ES-I3 (cell line): ENCODE measurements around the gene EHMT1.

Experiments used
- H3K36me3 ChIP-seq: 2 replicates; pipeline ENCODE4 v1.6.1; 2013; ENCODE audit warnings: mild to moderate bottlenecking, low read length, control low read depth, moderate library complexity; ENCODE audit not compliant: insufficient read depth
- H3K4me1 ChIP-seq: 2 replicates; pipeline ENCODE4 v1.6.1; 2013; ENCODE audit warnings: mild to moderate bottlenecking, control low read depth, low read length; ENCODE audit not compliant: insufficient read depth
- H3K9ac ChIP-seq: 2 replicates; pipeline ENCODE4 v1.6.1; 2013; ENCODE audit warnings: low read depth, mild to moderate bottlenecking, low read length, moderate library complexity
- H3K9me3 ChIP-seq: 2 replicates; pipeline ENCODE4 v1.6.1; 2013; ENCODE audit warnings: mild to moderate bottlenecking, low read length, moderate library complexity; ENCODE audit not compliant: control insufficient read depth, insufficient read depth

Gene EHMT1

DNA sequence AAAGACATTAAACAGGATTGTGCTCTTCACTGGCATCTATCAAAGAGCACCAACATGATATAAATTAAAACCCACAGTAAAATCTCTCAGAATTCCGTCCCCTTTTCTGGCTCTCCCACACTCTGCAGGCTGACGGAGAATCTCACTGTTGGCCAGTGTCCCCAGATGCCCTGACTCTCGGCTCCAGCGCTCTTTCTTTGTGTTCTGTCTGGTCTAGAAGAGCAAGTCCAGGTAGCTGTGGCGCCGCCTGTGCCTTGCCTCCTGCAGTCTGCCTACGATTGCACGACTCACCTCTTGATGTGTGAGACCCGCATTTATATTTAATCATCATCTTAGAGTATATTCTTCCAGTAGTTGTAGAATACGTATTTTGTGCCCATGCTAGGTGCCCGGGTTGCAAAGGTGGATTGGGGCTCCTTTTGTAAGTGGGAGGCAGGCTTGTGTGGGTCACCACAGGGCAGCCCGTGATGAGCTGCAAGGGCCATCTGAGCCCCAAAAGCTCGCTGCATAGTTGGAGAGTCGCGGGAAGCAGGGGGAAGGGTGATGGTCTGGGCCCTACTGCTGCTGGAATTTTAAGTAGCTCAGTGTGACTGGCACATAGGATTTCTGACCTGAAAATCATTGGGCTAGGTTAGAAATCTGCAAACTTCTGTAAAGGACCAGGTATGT, 55.6 kb downstream of the EHMT1 start:
- Histone ChIP-seq H3K36me3 (no peaks in the 10 kb centered on the region), H3K9me3 (no peaks in the 10 kb centered on the region), H3K9ac (no peak overlapping the region), H3K4me1 (peaks cover 42% of the 10 kb centered on the region)

DNA sequence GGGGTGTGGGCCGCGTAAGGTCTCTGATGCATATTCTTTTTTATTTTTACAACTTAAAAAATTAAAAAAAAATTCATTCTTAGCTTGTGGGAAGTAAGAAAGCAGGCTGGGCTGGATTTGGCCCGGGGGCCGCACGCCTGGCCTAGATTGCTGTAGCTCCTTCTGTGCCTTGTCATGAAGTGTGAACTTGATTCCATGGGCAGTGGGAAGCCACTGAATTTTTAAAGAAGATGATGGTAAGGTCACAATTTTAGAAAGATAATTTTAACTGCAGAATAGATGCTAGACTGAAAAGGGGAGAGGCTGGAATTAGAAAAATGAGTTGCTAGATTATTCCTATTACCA, 56.1 kb downstream of the EHMT1 start:
- Histone ChIP-seq H3K4me1 (peaks cover 45% of the 10 kb centered on the region), H3K9ac (no peak overlapping the region), H3K9me3 (no peaks in the 10 kb centered on the region), H3K36me3 (no peaks in the 10 kb centered on the region)

DNA sequence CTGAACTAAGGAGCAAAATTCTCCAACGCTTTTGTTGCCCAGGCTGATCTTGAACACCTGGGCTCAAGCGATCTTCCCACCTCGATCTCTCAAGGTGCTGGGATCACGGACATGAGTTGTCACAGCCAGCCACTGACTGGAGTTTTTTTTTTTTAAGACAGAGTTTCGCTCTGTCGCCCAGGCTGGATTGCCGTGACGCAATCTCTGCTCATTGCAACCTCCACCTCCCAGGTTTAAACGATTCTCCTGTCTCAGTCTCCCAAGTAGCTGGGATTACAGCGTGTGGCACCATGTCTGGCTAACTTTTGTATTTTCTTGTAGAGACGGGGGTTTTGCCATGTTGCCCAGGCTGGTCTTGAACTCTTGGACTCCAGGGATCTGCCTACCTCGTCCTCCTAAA, 58.2 kb downstream of the EHMT1 start:
- Histone ChIP-seq H3K9me3 (no peaks in the 10 kb centered on the region), H3K9ac (no peak overlapping the region), H3K36me3 (no peaks in the 10 kb centered on the region), H3K4me1 (peaks cover 53% of the 10 kb centered on the region)

DNA sequence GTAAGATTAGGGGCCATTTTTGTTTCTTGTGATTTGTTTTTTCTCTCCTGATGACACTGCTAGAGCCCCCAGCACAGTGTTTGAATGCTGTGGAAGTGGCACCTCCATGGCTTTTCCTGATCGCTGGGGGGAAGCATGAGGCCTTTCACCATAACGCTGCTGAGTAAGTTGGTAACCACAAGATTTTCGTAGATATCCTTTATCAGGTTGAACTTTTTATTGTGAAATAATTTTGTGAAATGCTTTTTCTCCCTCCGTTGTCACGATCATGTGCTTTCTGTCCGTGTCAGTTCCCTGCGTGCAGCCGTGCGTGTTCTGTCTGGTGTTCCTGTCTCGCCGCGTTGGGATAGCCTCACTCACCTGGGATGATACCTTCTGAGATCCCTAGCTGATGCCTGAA, 59.4 kb downstream of the EHMT1 start:
- peaks cover 56% of the 10 kb centered on the region for H3K4me1 ChIP-seq
- H3K9me3 ChIP-seq: no peaks in the 10 kb centered on the region
- no peaks in the 10 kb centered on the region for H3K36me3 ChIP-seq
- no peak overlapping the region for H3K9ac ChIP-seq

DNA sequence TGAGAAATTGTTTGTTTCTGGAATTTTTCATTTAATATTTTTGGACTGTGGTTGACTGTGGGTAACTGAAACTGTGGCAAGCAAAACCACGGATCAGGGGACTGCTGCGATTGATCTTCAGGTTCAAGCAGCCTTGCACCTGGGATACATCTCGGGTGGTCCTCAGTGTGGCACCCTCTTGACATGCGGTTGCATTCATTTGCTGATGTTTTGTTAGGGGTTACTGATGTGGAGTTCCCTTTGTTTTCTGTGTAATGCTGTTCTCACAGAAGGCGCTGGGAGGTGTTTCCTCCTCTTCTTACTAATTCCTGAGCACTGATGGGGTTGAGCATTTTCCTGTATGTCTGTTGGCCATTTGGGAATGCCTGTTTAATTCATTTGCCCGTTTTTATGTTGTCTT, 60.4 kb downstream of the EHMT1 start:
- Histone ChIP-seq H3K36me3 (no peaks in the 10 kb centered on the region), H3K4me1 (peaks cover 46% of the 10 kb centered on the region), H3K9me3 (no peaks in the 10 kb centered on the region), H3K9ac (no peak overlapping the region)

DNA sequence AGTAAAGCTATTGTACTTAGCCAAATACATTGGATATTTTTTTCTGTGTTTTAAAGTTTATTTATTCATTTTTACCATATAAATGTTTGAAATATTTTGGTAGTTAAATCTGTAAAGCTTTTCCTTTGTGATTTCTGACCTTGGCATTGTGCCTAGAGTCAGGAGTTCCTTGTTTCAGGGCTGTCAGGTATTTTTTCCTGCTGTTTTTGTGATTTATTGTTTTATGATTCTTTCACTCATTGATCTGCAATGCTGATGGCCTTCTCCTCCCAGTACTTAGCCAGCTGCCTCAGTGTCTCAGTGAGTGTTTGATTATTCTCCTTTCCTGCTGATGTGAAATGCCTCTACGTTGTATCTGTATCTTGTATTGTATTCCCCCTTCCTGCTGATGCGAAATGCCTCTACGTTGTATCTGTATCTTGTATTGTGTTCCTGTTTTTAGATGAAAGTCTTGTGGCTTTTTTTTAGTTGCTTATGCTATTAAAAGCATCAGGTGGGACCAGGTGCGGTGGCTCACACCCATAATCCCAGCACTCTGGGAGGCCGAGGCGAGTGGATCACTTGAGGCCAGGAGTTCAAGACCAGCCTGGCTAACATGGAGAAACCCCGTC, 61.0 kb downstream of the EHMT1 start:
- Histone ChIP-seq H3K9ac (no peak overlapping the region), H3K36me3 (no peaks in the 10 kb centered on the region), H3K9me3 (no peaks in the 10 kb centered on the region), H3K4me1 (peaks cover 40% of the 10 kb centered on the region)

DNA sequence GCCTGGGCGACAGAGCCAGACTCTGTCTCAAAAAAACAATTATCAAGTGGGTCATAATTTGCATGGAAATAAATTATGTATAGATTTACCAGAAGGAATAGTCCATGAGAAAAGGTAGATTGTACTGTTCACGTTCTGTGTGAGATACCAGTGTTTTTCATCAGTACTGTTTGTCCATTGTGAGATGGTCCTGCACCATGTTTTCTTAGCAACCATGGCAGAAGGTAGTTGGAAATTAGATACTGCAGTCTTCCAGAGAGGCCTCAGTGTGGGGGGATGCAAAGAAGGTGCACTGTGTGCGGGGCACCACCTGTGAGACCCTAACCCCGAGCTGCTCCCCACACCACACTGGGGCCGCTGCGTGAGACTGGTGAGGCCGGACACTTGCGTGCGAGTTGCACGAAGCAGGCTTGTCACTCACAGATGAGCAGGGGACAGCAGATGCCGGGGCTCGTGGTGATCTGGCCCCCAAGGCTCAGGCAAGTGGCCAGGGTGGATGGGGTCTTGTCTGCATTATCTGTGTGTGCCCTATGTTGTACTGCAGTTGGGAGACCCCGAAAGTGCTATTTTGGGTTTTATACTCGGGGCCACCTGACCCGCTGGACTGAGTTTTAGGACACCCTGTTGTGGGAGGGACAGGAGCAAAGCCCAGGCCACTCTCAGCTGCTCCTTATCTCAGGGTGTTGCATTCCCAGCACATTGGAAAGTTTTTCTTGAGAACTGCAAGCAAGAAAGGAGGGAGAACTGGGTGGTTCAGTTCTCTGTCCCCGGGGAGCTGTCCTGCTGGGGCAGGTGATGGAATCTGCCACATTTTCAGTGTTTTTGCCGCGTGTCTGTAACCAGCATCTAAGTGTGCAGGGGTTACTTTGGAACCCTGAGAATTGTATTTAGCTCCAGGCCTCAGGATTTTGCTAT, 61.9 kb downstream of the EHMT1 start:
- peaks cover 40% of the 10 kb centered on the region for H3K4me1 ChIP-seq
- H3K9me3 ChIP-seq: no peaks in the 10 kb centered on the region
- H3K9ac ChIP-seq: no peak overlapping the region
- H3K36me3 ChIP-seq: no peaks in the 10 kb centered on the region

DNA sequence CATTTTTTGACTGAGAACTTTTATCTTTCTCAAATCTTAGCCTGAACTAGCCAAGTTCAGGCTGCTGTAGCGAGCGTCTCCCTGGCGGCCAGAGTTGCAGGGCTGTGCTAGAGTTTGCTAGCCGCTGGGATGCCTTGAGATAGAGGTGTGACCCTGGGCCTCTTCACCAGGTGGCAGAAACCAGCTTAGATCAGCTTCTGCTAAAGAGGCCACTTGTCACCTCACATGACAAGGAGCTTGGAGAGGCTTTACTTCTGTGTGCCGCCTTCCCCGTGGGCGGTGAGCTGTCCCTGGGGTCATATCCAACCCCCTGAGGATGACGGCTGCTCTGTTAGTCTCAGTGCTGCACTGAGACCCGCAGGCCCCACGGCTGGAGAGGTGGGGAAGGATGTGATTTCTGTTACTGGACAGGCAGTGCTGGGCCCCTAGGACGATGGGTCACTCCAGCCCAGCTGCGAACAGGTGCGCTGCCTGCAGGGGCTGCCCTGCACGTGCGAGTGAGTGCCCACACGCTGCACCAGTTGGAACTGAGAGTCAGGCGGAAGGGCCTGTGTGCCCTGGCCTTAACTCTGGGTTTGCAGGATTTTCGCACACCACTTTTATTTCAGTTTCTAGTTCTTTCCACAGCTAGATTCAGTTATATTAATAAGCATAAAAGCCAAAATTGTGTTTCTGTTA, 63.8 kb downstream of the EHMT1 start:
- Histone ChIP-seq H3K9me3 (no peaks in the 10 kb centered on the region), H3K36me3 (no peaks in the 10 kb centered on the region), H3K4me1 (peaks cover 37% of the 10 kb centered on the region), H3K9ac (no peak overlapping the region)

DNA sequence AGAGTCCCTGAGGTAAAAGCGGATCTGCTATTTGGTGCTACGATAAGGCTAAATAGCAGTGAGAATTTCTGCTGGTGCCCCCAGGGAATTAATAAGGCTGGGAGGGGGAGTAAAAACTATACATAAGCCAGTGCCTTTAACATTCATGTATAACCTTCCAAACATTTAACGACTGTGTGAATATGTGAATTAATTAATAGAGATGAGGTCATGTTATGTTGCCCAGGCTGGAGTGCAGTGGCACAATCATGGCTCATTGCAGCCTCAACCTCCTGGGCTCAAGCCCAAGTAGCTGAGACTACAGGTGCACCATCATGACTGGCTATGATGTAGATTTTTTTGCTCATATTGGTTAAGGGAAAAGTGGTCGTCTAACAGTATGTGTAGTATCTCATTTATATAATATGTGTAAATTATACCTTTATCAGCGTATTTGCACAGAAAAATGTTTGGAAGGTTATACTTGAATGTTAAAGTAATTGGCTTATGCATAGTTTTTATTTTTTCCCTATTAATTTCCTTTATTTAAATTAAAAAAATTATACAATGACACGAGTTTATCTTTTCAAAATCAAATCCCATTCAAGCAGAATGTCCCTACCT, 64.6 kb downstream of the EHMT1 start:
- Histone ChIP-seq H3K9ac (no peak overlapping the region), H3K36me3 (no peaks in the 10 kb centered on the region), H3K4me1 (peaks cover 34% of the 10 kb centered on the region), H3K9me3 (no peaks in the 10 kb centered on the region)

DNA sequence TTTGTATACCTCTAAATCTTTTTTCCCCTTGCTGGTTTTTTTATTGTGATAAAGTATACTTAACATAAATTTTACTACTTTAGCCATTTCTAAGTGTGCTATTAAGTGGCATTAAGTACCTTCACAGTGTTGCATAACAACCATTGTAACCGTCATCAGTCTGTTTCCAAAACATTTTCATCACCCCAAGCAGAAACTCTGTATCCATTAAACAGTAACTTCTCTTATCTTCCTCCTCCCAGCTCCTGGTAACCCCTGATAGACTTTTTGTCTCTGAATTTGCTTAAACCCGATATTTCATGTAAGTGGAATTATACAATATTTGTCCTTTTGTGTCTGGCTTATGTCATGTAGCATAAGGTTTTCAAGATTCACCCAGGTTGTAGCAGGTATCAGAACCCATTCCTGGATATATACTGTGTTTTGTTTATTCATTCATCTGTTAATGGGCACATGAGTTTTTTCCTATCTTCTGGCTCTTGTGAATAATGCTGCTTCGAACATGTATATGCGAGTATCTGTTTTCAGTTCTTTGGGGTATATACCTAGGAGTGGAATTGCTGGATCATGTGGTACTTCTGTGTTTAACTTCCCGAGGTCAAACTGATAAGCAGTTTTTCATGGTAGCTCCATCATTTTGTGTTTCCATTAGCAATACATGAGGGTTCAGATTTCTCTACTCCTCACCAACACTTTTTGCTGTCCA, 66.4 kb downstream of the EHMT1 start:
- no peaks in the 10 kb centered on the region for H3K36me3 ChIP-seq
- no peaks in the 10 kb centered on the region for H3K9me3 ChIP-seq
- H3K9ac ChIP-seq: no peak overlapping the region
- peaks cover 24% of the 10 kb centered on the region for H3K4me1 ChIP-seq

DNA sequence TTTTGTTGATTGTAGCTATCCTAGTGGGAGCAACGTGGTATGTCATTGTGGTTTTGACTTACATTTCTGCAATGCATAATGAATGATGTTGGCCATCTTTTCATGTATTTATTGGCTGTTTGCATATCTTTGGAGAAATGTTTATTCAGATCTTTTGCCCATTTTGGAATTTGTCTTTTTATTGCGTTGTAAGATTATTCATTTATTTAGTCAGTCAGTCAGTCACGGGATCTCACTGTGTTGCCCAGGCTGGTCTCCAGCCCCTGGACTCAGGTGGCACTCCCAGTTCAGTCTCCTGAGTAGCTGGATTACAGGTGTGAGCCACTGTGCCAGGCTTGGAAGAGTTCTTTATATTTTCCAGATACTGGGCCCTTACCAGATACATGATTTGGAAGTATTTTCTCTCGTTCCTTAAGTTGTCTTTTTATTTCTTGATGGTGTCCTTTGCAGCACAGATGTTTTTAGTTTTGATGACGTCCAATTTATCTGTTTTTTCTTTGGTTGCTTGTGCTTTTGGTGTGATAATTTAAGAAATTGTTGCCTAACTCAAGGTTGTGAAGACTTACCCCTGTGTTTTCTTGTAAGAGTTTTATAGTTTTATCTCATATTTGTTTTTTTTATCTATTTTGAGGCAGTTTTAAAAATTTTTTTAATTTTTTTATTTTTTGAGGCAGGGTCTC, 67.1 kb downstream of the EHMT1 start:
- no peaks in the 10 kb centered on the region for H3K9me3 ChIP-seq
- no peak overlapping the region for H3K9ac ChIP-seq
- peaks cover 17% of the 10 kb centered on the region for H3K4me1 ChIP-seq
- no peaks in the 10 kb centered on the region for H3K36me3 ChIP-seq

DNA sequence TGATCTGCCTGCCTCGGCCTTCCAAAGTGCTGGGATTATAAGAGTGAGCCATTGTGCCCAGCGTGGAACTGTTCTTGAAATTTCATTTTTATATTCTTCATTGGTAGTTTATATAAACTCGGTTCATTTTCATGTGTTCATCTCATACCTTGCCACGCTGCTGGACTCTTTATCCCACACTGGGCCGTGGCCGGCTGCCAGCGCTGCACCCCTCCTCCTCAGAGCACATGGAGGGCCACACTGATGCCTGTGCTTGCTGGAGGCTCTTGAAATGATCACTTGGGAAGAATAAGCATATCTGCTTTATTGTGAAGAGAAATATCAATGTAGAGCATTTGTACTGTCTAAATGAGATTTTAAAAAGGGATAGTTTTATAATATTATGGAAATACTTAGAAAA, 69.5 kb downstream of the EHMT1 start:
- Histone ChIP-seq H3K9ac (no peak overlapping the region), H3K9me3 (no peaks in the 10 kb centered on the region), H3K36me3 (no peaks in the 10 kb centered on the region), H3K4me1 (no peaks in the 10 kb centered on the region)

DNA sequence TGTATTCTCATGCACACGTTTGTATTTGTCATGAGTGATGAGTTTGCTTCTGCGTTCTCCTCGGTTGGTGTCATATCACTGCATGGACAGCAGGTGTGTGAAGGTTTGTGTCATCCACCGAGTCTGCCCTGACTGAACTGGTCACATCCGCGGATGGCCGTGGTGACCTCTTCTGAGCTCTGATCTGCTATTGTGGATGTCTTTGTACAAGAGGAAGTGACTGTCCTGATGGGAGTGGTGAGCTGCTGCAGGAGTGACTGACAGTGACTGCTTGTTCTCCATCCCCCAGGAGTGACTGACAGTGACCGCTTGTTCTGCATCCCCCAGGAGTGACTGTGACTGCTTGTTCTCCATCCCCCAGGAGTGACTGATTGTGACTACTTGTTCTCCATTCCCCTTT, 69.9 kb downstream of the EHMT1 start:
- Histone ChIP-seq H3K9me3 (no peaks in the 10 kb centered on the region), H3K36me3 (no peaks in the 10 kb centered on the region), H3K9ac (no peak overlapping the region), H3K4me1 (no peaks in the 10 kb centered on the region)
